ENCODE data around the gene ZNF213.
A peak's percentile ranks its signal among the peaks of the same experiment; 100 is the strongest.

Gene ZNF213, protein sequence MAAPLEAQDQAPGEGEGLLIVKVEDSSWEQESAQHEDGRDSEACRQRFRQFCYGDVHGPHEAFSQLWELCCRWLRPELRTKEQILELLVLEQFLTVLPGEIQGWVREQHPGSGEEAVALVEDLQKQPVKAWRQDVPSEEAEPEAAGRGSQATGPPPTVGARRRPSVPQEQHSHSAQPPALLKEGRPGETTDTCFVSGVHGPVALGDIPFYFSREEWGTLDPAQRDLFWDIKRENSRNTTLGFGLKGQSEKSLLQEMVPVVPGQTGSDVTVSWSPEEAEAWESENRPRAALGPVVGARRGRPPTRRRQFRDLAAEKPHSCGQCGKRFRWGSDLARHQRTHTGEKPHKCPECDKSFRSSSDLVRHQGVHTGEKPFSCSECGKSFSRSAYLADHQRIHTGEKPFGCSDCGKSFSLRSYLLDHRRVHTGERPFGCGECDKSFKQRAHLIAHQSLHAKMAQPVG

GRCh38 chr16:3134338-3135125 is at the start of gene ZNF213:
TSS of gene ZNF213 (plus strand) at chr16:3135029. CDS start at chr16:3137281, 2,252 bp downstream.
- H3K9me3 Mint-ChIP-seq: no peaks in the 10 kb centered on the region
- H3K27me3 Mint-ChIP-seq: no peaks in the 10 kb centered on the region
- H3K4me3 Mint-ChIP-seq: peak within 1 kb of the TSS; percentile 96 to 98
- H3K4me1 Mint-ChIP-seq: peaks cover 57% of the 10 kb centered on the region
- DNase-seq (peak; percentile 89 to 95), ATAC-seq (peak; percentile 96)
- H3K27ac Mint-ChIP-seq: peak within 1 kb of the TSS; percentile 95 to 96

DNA sequence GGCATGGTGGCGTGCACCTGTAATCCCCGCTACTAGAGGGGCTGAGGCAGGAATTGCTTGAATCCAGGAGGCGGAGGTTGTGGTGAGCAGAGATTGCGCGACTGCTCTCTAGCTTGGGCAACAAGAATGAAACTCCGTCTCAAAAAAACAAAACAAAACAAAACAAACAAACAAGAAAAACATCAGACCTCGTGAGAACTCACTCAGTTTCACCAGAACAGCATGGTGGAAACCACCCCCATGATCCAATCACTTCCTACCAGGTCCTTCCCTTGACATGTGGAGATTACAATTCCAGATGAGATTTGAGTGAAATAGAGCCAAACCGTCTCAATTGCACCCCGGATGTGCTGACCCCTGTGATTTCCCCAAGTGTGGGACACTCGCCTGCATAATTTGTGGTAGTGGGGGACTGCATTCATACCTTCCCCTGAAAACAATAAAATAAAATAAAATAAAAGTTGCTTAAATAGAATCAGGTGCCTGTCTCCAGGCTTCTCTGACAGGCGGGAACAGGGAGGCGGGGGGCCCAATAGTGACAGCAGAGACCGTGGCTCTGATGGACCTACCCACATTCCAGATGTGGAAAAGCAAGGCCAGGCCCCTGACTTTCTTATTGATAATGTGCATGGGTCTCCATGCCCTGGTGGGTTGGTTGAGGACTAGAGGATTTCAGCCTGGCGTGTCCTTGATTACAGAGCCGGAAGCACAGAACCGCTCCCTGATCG is 48.8 kb upstream of the ZNF213 start:
- Mint-ChIP-seq H3K4me3 (peak overlapping the region in 1 of 2 donors; percentile 15), H3K27me3 (no peaks in the 10 kb centered on the region), H3K4me1 (peaks cover 49% of the 10 kb centered on the region), H3K27ac (peak overlapping the region in 1 of 2 donors; percentile 19), H3K9me3 (peaks cover 1% of the 10 kb centered on the region in 2 donors)
- ATAC-seq (no peak), DNase-seq (no peak)

GRCh38 chr16:3086596-3087242 is 48.1 kb upstream of the ZNF213 start:
- H3K4me1 Mint-ChIP-seq: peaks cover 51% of the 10 kb centered on the region
- H3K27me3 Mint-ChIP-seq: no peaks in the 10 kb centered on the region
- peak overlapping the region; percentile 42 to 72 for H3K27ac Mint-ChIP-seq
- no peaks in the 10 kb centered on the region for H3K9me3 Mint-ChIP-seq
- H3K4me3 Mint-ChIP-seq: peak overlapping the region; percentile 35 to 59
- DNase-seq (no peak), ATAC-seq (peak; percentile 47)

DNA sequence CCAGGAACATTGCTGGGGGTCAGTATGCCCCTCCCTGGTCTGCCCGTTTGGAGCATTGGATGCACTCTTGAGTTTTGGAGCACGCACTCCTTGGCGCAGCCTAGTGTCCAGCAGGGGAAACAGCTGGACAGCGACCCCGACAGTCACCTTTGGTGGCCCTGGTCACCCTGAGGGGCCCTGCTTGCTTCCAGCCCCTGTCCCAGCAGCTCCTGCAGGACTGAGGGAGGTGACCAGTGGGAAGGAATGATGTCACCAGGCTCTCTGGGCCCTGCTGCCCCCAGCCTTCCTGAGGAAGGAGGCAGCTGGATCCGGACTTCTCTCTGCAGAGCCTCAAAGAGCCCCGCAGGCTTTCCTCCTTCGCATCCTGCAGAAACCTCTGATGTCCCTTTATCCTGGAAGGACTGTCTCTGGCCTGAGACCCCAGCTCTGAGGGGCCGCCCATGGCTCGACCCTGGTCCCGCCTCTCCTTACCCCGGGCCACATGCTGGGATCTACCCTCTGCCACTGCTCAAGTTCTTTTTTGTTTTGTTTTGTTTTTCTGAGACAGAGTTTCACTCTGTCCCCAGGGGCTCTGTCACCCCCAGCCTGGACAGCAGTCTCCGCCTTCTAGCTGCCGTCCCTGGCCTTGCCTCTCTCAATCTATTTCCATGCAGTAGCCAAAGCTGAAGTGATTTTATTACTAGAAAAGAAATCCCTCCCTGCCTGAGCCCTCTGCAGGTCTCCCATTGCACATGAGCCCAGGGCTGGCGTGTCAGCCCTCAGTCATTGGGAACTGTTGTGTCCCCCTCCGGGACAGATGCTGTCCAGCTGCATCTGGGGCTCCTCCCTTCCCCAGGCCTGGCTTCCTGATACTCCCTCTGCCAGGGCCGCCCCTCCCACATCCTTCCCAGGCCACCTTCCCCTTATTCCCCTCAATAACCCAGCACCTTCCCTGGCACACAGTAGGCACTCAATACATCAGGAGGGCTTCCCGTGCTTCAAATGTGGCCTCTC is 47.3 kb upstream of the ZNF213 start:
- ATAC-seq (peak; percentile 52), DNase-seq (no peak)
- H3K4me1 Mint-ChIP-seq: peaks cover 55% of the 10 kb centered on the region
- H3K27me3 Mint-ChIP-seq: no peaks in the 10 kb centered on the region
- H3K9me3 Mint-ChIP-seq: no peaks in the 10 kb centered on the region
- no peak overlapping the region for H3K4me3 Mint-ChIP-seq
- peak overlapping the region in 1 of 2 donors; percentile 21 for H3K27ac Mint-ChIP-seq

GRCh38 chr16:3088450-3088849 is 46.4 kb upstream of the ZNF213 start:
- H3K4me3 Mint-ChIP-seq: peak overlapping the region in 1 of 2 donors; percentile 13
- H3K27me3 Mint-ChIP-seq: no peaks in the 10 kb centered on the region
- peaks cover 55% of the 10 kb centered on the region for H3K4me1 Mint-ChIP-seq
- DNase-seq: no peak
- H3K9me3 Mint-ChIP-seq: no peaks in the 10 kb centered on the region
- no peak for ATAC-seq
- no peak overlapping the region for H3K27ac Mint-ChIP-seq

DNA sequence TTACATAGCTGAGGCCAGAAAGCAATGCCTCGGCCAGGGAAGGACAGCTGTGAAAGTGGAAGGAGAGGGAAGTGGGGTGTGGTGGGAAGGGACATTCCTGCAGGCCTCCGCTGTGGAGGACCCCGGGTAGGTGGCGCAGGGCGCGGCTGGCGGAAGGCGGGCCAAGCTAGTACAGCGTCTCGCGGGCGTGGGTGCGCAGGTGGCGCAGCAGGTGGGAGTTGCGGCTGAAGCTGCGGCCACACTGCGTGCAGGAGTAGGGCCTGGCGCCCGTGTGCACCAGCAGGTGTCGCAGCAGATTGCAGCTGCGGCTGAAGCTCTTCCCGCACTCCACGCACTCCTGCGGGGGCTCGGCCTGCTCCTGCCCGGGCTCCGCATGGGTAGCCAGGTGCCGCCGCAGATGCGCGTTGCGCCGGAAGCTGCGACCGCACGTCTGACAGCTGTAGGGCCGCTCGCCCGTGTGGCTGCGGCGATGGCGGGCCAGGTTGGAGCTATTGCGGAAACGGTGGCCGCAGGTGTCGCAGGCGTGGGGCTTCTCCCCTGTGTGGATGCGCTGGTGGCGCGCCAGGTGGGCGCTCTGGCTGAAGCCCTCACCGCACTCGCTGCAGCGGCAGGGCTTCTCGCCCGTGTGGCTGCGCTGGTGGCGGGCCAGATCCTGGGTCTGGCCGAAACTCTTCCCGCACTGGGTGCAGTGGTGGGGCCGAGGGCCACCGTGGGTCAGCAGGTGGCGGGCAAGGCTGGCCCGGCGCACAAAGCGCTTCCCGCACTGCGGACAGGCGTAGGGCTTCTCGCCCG is 45.7 kb upstream of the ZNF213 start:
- Mint-ChIP-seq H3K4me3 (no peak overlapping the region), H3K4me1 (peaks cover 55% of the 10 kb centered on the region), H3K27me3 (no peaks in the 10 kb centered on the region)

DNA sequence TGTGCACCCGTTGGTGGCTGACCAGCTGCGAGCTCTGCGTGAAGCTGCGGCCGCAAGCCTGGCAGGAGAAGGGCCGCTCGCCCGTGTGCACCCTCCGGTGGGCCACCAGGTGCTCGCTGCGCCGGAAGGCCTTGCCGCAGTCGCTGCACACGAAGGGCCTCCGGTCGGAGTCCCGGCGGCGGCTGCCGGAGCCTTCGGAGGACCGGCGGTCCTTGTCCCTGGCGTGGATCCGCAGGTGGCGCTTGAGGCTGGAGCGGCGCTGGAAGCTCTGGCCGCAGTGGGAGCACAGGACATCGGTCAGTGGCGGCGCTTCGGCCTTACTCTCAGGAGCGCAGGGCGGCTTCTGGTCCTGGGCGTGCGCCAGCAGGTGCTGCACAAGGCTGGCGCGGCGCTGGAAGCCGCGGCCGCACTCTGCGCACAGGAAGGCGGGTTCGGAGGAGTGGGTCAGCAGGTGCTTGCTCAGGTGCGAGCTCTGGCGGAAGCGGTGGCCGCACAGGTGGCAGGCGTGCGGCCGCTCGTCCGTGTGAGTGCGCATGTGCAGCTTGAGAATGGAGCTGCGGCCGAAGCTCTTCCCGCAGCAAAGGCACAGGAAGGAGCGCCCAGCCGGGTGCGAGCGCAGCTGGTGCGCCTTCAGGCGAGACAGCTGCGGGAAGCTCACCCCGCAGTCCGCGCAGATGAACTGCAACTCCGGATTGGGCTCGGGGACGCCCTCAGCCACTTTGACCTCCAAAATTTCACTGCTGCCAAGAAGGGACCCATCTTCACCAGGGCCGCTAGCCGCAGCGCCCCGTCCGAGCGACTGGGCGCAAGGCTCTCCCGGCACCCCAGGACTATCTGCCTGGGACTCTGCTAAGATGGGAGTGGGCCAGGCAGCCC is 44.9 kb upstream of the ZNF213 start:
- ATAC-seq: peak; percentile 11
- H3K4me1 Mint-ChIP-seq: peaks cover 62% of the 10 kb centered on the region

More for the DNA sequence above, 45.7 kb upstream of the ZNF213 start:
- DNase-seq (no peak), ATAC-seq (peak; percentile 22)
- Mint-ChIP-seq H3K27ac (no peak overlapping the region), H3K9me3 (no peaks in the 10 kb centered on the region)

GRCh38 chr16:3091551-3091950 is 43.3 kb upstream of the ZNF213 start:
- H3K9me3 Mint-ChIP-seq: no peaks in the 10 kb centered on the region
- ATAC-seq: no peak
- H3K4me3 Mint-ChIP-seq: no peak overlapping the region
- no peaks in the 10 kb centered on the region for H3K27me3 Mint-ChIP-seq
- H3K4me1 Mint-ChIP-seq: peaks cover 61% of the 10 kb centered on the region
- no peak for DNase-seq
- peak overlapping the region in 1 of 2 donors; percentile 59 for H3K27ac Mint-ChIP-seq

More for the DNA sequence above, 44.9 kb upstream of the ZNF213 start:
- Mint-ChIP-seq H3K27me3 (no peaks in the 10 kb centered on the region), H3K9me3 (no peaks in the 10 kb centered on the region), H3K27ac (no peak overlapping the region), H3K4me3 (no peak overlapping the region)
- DNase-seq: no peak

GRCh38 chr16:3092501-3092941 is 42.3 kb upstream of the ZNF213 start:
- DNase-seq: no peak
- H3K4me3 Mint-ChIP-seq: no peak overlapping the region
- H3K27ac Mint-ChIP-seq: no peak overlapping the region
- peaks cover 51% of the 10 kb centered on the region for H3K4me1 Mint-ChIP-seq
- H3K27me3 Mint-ChIP-seq: no peaks in the 10 kb centered on the region
- no peak for ATAC-seq
- H3K9me3 Mint-ChIP-seq: no peaks in the 10 kb centered on the region

DNA sequence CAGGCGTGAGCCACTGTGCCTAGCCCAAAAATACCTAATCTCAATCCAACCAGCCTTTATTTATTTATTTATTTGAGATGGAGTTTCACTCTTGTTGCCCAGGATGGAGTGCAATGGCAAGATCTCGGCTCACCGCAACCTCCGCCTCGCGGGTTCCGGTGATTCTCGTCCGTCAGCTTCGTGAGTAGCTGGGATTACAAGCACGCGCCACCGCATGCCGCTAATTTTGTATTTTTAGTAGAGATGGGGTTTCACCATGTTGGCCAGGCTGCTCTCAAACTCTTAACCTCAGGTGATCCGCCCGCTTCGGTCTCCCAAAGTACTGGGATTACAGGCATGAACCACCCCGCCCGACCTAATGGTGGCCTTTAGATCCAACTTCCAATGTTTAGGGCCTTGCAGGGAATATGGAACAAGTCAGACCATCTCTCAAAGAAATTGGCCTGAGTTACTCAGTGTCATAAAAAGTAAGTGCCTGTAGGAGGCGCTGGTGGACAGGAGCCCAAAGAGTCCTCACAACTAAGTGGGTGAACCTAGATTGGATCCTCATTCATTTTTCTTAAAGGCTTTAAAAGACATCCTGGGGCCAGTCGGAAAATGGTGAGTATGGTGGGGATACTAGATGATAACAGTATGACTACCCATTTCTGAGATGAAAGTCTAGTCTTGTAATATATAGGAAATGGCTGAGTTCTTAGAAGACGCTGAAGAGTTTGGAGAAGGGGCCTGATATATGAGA is 40.4 kb upstream of the ZNF213 start:
- DNase-seq (peak in 1 of 2 donors; percentile 58), ATAC-seq (peak; percentile 44)
- Mint-ChIP-seq H3K4me1 (peaks cover 48% of the 10 kb centered on the region), H3K4me3 (no peak overlapping the region), H3K9me3 (no peaks in the 10 kb centered on the region), H3K27me3 (peaks cover 8% of the 10 kb centered on the region), H3K27ac (peak overlapping the region in 1 of 2 donors; percentile 87)

DNA sequence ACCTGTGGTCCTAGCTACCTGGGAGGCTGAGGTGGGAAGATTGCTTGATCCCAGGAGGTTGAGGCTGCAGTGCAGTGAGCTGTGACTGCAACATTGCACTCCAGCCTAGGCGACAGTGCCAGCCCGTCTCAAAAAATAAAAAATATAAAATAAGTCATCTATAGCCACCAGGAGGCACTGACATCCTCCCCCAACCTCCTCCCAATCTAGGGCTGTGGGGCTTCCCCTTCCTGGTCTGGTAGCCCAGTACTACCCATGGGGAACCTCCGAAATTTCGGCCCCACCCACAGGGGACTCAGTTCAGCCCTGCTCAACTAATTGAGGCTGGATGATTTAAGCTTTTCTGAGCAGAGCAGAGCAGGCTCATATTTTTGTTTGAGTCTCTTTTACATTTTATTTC is 39.0 kb upstream of the ZNF213 start:
- peak overlapping the region in 1 of 2 donors; percentile 86 for H3K27ac Mint-ChIP-seq
- peaks cover 8% of the 10 kb centered on the region for H3K27me3 Mint-ChIP-seq
- H3K4me3 Mint-ChIP-seq: peak overlapping the region in 1 of 2 donors; percentile 48
- H3K4me1 Mint-ChIP-seq: peaks cover 56% of the 10 kb centered on the region
- no peaks in the 10 kb centered on the region for H3K9me3 Mint-ChIP-seq
- ATAC-seq: peak; percentile 86
- peak in 1 of 2 donors; percentile 79 for DNase-seq

DNA sequence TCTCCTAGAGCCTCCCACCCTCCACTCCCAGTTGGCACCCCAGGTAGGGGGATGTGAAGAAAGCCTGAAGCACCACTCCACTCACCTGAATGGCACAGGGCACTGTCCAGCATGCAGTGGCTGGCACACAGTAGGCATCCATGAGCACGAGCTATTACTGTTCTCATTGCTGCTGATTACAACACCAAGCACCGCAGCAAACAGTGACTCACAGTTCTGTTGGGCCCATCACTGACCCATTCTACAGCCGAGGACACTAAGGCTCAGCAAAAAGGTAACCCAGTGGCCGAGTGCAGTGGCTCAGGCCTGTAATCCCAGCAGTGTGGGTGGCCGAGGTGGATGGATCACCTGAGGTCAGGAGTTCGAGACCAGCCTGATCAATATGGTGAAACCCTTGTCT is 38.5 kb upstream of the ZNF213 start:
- no peak for DNase-seq

More for the DNA sequence above, 38.5 kb upstream of the ZNF213 start:
- ATAC-seq: no peak
- H3K27ac Mint-ChIP-seq: no peak overlapping the region
- H3K4me3 Mint-ChIP-seq: no peak overlapping the region
- no peaks in the 10 kb centered on the region for H3K9me3 Mint-ChIP-seq
- peaks cover 56% of the 10 kb centered on the region for H3K4me1 Mint-ChIP-seq
- H3K27me3 Mint-ChIP-seq: peaks cover 8% of the 10 kb centered on the region
